HG03135 (cell line): ENCODE results near the gene IRAG1.

Source experiments
- ATAC-seq: cut with Tn5 transposase; IDR thresholded peaks from one replicate; pipeline ENCODE4 v1.9.1; 2021; ENCODE audit warnings: mild to moderate bottlenecking, moderate library complexity; ENCODE audit not compliant: unreplicated experiment

Gene IRAG1

GRCh38 chr11:10646005-10646404 lies 47.5 kb downstream of the IRAG1 start:
- no peak for ATAC-seq

- ATAC-seq: no peak
Measured at GRCh38 chr11:10645212-10645795, 48.3 kb downstream of the IRAG1 start.
